Brain microvascular endothelial cell (primary cell): ENCODE data around the gene ANKRD22.
A peak's percentile ranks its signal among the peaks of the same experiment; 100 is the strongest.

ENCODE experiments used
- DNase-seq: peaks from one replicate; pipeline ENCODE4 v3.0.0-alpha.2; 2020
- H3K27ac ChIP-seq: fragments of 250-450 bp; sonication (Bioruptor Pico); 2 replicates; pipeline ENCODE4 v1.5.1; 2020; ENCODE audit warnings: mild to moderate bottlenecking, moderate library complexity
- H3K27me3 ChIP-seq: fragments of 250-450 bp; sonication (Bioruptor Pico); replicated peaks from 2 replicates; pipeline ENCODE4 v1.5.1; 2020; ENCODE audit warnings: mild to moderate bottlenecking
- H3K36me3 ChIP-seq: fragments of 250-450 bp; sonication (Bioruptor Pico); replicated peaks from 2 replicates; pipeline ENCODE4 v1.5.1; 2020; ENCODE audit warnings: mild to moderate bottlenecking
- H3K4me3 ChIP-seq: 2 replicates; pipeline ENCODE4 v1.5.1; 2011; ENCODE audit warnings: low read depth, mild to moderate bottlenecking, control low read depth, low read length, moderate library complexity
- in situ Hi-C: cut with HindIII; loops from 2 replicates; pipeline ENCODE4 v1.10.0; 2017; ENCODE audit warnings: low sequenced_read_pairs, low pct_ligation_motif_present
- TF ChIP-seq, protein P1 (sequence below): IDR thresholded peaks from 2 replicates; pipeline ENCODE4 v1.5.1; 2011; ENCODE audit warnings: low read depth, mild to moderate bottlenecking, moderate library complexity, low read length, control low read depth, inconsistent platforms; ENCODE audit errors: missing control alignments

The ANKRD22 gene

DNA sequence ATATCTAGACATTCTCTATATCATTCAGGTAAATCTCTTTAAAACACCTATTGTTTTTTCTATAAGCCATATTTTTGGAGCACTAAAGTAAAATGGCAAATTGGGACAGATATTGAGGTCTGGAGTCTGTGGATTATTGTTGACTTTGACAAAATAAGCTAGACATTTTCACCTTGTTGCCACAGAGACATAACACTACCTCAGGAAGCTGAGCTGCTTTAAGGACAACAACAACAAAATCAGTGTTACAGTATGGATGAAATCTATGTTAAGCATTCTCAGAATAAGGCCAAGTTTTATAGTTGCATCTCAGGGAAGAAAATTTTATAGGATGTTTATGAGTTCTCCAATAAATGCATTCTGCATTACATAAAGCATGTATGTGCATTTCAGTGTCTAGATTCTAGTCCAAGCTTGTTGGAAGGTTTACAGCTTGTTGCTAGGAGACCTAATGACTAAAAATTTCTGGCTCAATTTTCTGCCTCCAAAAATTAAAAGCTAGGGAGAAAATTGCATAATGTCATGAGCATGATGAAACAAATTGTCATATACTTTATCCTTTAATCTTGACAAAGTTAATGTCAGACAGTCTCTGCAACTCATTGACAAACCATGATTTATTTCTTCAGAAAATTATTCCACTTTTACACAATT is 30.8 kb downstream of the ANKRD22 start:
- Histone ChIP-seq H3K4me3 (no peak overlapping the region), H3K27me3 (no peaks in the 10 kb centered on the region), H3K36me3 (no peaks in the 10 kb centered on the region), H3K27ac (no peak overlapping the region)
- TF ChIP-seq, protein P1, sequence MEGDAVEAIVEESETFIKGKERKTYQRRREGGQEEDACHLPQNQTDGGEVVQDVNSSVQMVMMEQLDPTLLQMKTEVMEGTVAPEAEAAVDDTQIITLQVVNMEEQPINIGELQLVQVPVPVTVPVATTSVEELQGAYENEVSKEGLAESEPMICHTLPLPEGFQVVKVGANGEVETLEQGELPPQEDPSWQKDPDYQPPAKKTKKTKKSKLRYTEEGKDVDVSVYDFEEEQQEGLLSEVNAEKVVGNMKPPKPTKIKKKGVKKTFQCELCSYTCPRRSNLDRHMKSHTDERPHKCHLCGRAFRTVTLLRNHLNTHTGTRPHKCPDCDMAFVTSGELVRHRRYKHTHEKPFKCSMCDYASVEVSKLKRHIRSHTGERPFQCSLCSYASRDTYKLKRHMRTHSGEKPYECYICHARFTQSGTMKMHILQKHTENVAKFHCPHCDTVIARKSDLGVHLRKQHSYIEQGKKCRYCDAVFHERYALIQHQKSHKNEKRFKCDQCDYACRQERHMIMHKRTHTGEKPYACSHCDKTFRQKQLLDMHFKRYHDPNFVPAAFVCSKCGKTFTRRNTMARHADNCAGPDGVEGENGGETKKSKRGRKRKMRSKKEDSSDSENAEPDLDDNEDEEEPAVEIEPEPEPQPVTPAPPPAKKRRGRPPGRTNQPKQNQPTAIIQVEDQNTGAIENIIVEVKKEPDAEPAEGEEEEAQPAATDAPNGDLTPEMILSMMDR, result no peak
- in situ Hi-C loops, result loop anchor here (25.0 kb wide), 1 partner anchor 134 kb away; no protein-coding TSS in a partner anchor
- no peak for DNase-seq

DNA sequence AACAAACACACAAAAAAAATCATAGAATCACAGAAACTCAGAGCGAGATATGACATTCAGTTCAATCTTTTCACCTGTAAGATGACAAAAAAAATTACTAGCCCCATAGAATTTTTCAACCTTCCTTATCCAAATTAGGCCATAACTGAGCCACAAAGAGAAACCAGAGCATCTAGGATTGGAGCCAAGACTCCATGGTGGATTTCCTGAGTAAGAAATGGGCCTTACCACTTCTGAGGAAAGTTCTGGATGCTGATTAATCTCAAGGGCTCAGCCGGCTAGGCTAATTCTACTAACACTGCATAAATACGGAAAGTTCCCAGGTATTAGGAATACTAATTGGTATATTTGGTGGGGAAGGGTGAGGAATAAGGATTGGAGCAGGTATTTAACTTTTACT is 32.4 kb downstream of the ANKRD22 start:
- H3K4me3 ChIP-seq, result no peak overlapping the region
- no peaks in the 10 kb centered on the region for H3K27me3 ChIP-seq
- no peaks in the 10 kb centered on the region for H3K36me3 ChIP-seq
- in situ Hi-C loops, result loop anchor here (25.0 kb wide), 1 partner anchor 132 kb away; no protein-coding TSS in a partner anchor
- no peak overlapping the region for H3K27ac ChIP-seq
- TF ChIP-seq, protein P1, result no peak
- DNase-seq, result no peak

DNA sequence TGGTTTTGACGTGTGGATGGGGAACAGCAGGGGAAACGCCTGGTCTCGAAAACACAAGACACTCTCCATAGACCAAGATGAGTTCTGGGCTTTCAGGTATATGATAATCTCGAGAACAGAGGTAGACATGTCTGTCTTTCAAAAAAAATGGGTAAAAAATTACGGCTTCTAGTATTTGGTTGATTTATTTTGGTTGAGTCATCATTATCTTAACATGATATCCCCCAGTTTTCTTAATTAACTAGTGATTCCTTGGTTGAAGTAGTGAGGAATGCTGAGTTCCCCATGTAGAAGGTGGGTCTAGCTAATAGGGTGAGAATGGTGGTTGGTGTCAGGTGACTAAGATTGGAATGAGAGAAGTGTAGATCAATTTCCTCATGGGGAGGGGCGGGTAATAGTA is 38.4 kb downstream of the ANKRD22 start:
- H3K27ac ChIP-seq, result no peak overlapping the region
- DNase-seq, result no peak
- no peaks in the 10 kb centered on the region for H3K36me3 ChIP-seq
- H3K27me3 ChIP-seq, result peaks cover 1% of the 10 kb centered on the region
- no peak overlapping the region for H3K4me3 ChIP-seq
- in situ Hi-C loops, result loop anchor here (25.0 kb wide), 1 partner anchor 126 kb away; no protein-coding TSS in a partner anchor
- TF ChIP-seq, protein P1, result no peak

DNA sequence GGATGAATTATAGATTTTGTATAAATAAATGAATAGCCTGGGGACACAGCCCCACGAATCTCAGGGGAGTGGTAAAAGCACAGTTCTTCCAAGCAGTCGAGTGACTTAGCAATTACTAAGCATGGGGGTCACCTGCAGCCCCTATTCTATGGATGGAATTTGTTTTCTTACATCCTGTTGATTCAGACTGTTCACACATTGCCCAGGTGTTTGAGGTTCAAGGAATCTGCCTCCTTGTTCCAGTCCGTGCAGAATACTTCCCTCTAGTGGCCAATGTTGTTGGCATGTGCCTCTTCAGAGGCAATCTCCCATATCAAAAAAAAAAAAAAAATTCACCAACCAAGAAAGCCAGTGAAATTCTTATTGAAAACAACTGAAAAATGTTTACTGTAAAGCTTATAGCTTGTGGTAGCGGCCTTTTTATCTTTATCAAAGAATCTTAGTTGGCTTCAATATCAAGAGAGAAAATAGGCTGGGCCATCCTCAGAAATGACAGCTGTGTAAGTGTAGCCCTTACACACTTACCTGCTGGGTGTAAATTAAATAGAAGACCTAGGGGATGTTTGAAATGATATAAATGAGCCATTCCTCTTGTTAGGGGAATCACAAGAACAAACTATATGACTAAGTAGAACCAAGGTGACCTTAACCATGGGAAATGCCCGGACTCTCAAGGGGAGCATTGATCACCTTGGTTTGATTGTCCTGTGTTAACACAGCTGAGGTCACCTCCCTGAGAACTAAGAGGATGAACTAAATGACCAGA is 41.3 kb downstream of the ANKRD22 start:
- in situ Hi-C loops, result loop anchor here (25.0 kb wide), 1 partner anchor 123 kb away; no protein-coding TSS in a partner anchor
- no peaks in the 10 kb centered on the region for H3K36me3 ChIP-seq
- peaks cover 1% of the 10 kb centered on the region for H3K27me3 ChIP-seq
- no peak overlapping the region for H3K4me3 ChIP-seq
- DNase-seq, result peak; percentile 43
- H3K27ac ChIP-seq, result no peak overlapping the region
- TF ChIP-seq, protein P1, result peak; percentile 89

DNA sequence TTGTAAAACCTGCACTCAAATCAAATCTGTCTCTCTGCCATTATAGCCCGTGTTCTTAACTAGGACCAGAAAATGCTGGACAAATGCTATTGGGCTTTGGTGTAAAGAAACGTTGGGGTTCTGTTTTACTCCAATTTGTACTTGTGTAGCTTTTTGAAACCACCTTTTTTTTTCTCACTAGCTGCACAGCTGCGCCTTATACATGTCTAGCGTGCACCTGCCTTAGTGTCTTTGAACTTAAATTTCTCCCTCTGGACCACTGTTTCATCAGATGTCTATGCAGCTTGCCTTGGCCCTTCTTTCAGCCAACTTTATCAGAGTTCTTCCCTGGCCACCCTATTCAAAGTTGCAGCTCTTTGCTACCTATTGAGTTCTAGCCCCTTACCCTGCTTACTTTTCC is 42.0 kb downstream of the ANKRD22 start:
- TF ChIP-seq, protein P1, result no peak
- in situ Hi-C loops, result loop anchor here (25.0 kb wide), 1 partner anchor 122 kb away; no protein-coding TSS in a partner anchor

More for the DNA sequence above, 42.0 kb downstream of the ANKRD22 start:
- H3K27ac ChIP-seq, result no peak overlapping the region
- no peaks in the 10 kb centered on the region for H3K36me3 ChIP-seq
- no peak overlapping the region for H3K4me3 ChIP-seq
- no peak for DNase-seq
- peaks cover 1% of the 10 kb centered on the region for H3K27me3 ChIP-seq
